GM21786 (cell line): ENCODE data around the gene ZNF322.

ENCODE experiments used
- ATAC-seq: cut with Tn5 transposase; IDR thresholded peaks from one replicate; pipeline ENCODE4 v1.9.1; 2021; ENCODE audit not compliant: unreplicated experiment

Gene ZNF322

GRCh38 chr6:26623339-26623859, 36.1 kb downstream of the ZNF322 start:
- no peak for ATAC-seq

- ATAC-seq = no peak
Measured at GRCh38 chr6:26613689-26614683, 45.6 kb downstream of the ZNF322 start.

GRCh38 chr6:26613201-26613600, 46.3 kb downstream of the ZNF322 start:
- no peak for ATAC-seq

- no peak for ATAC-seq
Measured at GRCh38 chr6:26611599-26611998, 47.9 kb downstream of the ZNF322 start.

- ATAC-seq = no peak
Measured at GRCh38 chr6:26609463-26609862, 50.1 kb downstream of the ZNF322 start.

GRCh38 chr6:26607434-26608230, 51.9 kb downstream of the ZNF322 start:
- ATAC-seq = no peak

- no peak for ATAC-seq
Measured at GRCh38 chr6:26604797-26605196, 54.7 kb downstream of the ZNF322 start.

- ATAC-seq = no peak
Measured at GRCh38 chr6:26604026-26604425, 55.5 kb downstream of the ZNF322 start.

GRCh38 chr6:26602262-26602661, 57.3 kb downstream of the ZNF322 start:
- no peak for ATAC-seq

- ATAC-seq = no peak
Measured at GRCh38 chr6:26600759-26601158, 58.8 kb downstream of the ZNF322 start.

GRCh38 chr6:26599591-26599990, 60.0 kb downstream of the ZNF322 start:
- no peak for ATAC-seq

- no peak for ATAC-seq
Measured at GRCh38 chr6:26599134-26599533, 60.4 kb downstream of the ZNF322 start.

GRCh38 chr6:26598267-26598666, 61.3 kb downstream of the ZNF322 start:
- ATAC-seq = no peak

- no peak for ATAC-seq
Measured at GRCh38 chr6:26597821-26598220, 61.7 kb downstream of the ZNF322 start.

GRCh38 chr6:26597389-26597766, 62.2 kb downstream of the ZNF322 start:
- ATAC-seq = no peak

GRCh38 chr6:26596579-26597388, 62.8 kb downstream of the ZNF322 start, which contains the start of gene ABT1:
Gene ABT1, plus strand, starts transcription at chr6:26596953. Its CDS starts 30 bp downstream, at chr6:26596983.
- ATAC-seq = peak; percentile 73

GRCh38 chr6:26595669-26596269, 63.8 kb downstream of the ZNF322 start:
- ATAC-seq = peak; percentile 57

- no peak for ATAC-seq
Measured at GRCh38 chr6:26594730-26595632, 64.6 kb downstream of the ZNF322 start.

- no peak for ATAC-seq
Measured at GRCh38 chr6:26594131-26594498, 65.4 kb downstream of the ZNF322 start.
